ENCODE results near the gene BAIAP2L2.

BAIAP2L2 gene

GRCh38 chr22:38068641-38069371, 41.7 kb downstream of the BAIAP2L2 start:
- DNase-seq (ENCODE audit: low read depth in 2 of 2): no peak

DNA sequence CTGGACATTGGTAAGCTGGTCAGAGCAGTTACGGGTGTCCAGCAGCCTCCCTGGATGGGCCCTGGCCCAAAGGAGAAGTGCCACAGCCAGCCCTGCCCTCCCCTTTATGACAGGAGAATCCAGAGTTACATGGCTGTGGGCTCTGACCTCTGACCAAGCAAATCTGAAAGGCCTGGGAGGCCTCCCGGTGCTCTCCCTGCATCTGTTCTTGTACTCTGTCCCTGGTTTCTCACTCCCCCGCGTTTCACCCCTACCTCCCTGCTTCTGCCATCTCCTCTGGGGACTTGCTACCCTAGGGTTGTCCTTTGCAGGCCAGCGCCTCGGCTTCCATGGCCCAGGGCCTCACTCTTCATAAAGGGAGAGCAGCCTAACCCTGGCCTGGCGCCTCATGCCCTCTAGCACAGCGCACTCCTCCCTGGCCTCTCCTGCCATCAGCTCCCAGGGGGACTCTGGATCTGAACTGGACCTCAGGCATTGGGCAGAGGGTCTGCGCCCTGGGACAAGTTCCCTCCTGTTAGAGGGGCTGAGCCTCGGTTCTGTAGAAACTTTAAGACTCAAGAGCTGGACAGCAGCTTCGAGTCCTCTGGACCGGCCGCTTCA, 42.6 kb downstream of the BAIAP2L2 start:
- DNase-seq (ENCODE audit: low read depth in 2 of 2): no peak

DNA sequence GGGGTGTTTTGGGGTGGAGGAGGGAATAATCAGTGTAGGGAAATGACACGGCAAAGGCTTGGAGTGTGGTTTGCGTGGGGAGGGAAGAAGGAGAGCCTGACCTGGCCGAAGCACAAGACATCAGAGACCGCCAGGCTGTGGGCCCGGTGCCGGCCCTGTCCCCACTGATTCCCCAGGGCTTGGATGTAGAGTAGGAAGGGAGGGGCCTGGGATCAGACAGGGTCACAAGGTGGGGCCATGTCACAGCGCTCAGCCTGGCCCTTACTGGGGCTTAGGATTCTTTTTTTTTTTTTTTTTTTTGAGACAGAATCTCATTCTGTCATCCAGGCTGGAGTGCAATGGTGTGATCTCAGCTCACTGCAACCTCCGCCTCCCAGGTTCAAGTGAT, 43.5 kb downstream of the BAIAP2L2 start:
- no peak for DNase-seq (ENCODE audit: low read depth in 2 of 2)

- no peak for DNase-seq (ENCODE audit: low read depth in 2 of 2)
Measured at GRCh38 chr22:38066381-38067027, 44.0 kb downstream of the BAIAP2L2 start.

DNA sequence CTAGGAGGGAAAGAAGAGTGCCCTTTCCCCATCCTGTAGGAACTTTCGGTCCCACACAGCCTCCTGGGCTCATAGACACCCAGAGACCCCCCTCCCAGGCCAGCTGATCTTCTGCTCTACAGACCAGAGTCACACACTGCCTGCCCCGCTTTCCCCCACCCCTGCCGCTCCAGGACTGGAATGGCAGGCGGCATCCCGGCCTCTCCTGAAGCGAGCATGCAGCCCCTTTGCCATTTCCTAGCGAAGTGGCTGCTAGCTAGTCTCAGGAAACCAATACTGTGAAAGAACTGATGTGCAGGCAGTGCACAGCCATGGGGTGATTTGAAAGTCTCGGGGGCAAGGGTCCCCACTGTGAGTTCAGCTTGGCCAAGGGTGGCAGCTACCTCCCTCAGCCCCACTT, 44.9 kb downstream of the BAIAP2L2 start:
- DNase-seq (ENCODE audit: low read depth in 2 of 2): no peak

DNA sequence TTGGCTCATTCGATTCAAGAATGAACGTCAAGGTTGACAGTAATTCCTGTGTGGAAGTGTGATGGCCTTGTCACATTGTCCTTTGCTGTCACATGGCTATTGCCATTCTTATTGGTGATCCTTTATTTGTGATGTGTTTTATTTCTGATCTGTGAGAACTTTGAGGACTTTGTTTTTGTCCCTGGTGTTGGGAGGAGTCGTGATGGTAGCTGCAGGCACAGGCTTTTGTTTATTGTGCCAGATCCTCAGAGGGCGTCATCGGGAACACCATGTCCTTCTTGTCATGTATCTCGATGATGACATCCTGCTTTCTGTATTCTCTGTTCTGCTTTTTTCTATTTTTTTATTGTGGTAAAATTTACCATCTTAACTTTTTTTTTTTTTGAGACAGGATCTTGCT, 47.7 kb downstream of the BAIAP2L2 start:
- DNase-seq (ENCODE audit: low read depth in 2 of 2): no peak

- peak; percentile 53 to 70 for DNase-seq (ENCODE audit: low read depth in 2 of 2)
Measured at GRCh38 chr22:38056969-38057891, 53.3 kb downstream of the BAIAP2L2 start, which contains the start of gene PICK1. TSS of gene PICK1 (plus strand) at chr22:38057404. CDS start at chr22:38057810, 406 bp downstream.

DNA sequence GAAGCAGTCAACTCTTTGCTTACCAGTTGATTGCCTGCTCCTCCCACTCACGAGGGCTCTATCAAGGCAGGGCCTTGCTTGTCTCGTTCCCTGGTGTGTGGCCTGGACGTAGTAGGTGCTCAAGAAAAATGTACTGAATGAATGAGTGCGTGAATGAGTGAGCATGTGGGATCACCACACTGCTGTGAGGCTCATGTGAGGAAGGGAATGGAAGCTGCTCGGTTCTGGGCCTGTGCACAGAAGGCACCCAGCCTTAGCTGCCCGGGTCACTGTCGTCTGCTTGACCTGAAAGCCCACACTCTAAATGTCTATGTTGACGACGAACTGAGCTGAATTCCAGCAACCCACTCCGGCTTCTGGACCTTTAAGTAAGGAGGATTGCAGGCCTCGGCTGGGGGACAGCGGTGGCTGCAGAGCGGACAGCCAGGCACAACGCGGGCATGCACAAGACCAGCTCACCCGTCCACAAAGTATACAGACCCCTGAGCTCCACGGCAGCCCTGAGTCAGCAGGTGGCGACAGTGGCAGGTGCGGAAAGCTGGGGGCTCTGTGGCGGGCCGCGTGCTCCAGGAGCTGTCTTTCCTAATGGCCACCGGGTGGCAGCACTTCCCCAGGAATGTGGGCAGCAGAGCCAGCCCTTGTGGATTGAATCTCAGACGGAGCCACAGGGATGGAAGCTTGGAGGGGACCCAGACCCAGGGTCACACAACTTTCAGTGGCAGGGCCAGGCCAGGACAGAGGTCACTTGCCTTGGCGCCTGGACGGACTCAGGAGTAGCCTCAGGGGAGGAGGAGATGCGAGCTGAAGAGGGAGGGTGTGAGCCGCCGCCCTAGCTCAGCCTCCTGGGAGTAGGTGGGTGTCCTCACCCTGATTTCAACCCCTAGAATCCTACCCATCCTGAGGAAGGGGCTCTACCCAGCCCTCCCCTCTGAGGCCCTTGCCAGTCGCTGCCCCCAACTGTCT, 58.3 kb downstream of the BAIAP2L2 start:
- peak; percentile 59 to 70 for DNase-seq (ENCODE audit: low read depth in 2 of 2)

DNA sequence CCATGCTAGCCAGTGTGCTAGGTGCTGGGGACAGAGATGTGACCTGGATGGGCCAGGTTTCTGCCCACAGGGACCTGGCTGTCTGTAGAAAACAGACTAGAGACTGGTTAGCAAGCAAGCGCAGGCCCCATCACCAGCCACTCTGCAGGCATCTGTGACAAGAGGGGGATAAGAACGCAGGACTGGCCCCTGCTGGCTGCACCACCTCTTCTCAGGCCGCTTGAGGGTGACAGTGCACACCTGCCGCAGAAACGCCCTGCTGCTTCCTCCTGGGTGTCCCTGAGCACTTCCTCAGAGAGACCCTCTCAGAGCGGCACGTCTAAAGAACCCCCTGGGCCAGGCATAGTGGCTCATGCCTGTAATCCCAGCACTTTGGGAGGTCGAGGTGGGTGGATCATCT, 59.2 kb downstream of the BAIAP2L2 start:
- DNase-seq (ENCODE audit: low read depth in 2 of 2): no peak

DNA sequence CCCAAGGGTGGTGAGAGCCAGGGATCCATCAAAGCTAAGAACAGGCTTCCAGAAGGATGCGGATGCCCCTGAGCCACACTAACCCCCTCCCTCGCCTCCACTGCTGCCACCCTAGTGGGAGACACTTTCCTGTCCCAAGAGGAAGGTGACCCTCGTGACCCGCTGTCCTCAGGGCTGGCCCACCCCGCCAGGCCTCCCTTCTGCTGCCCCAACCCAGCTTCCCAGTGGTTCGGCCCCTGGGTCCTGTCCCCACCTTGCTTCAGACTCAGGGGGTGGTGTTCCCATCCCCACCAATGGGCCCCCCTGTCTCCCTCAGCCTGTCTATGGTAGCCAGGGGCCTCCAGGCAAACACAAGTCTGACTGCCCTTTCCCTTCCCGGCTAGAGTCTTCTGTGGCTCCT, 59.8 kb downstream of the BAIAP2L2 start:
- no peak for DNase-seq (ENCODE audit: low read depth in 2 of 2)

GRCh38 chr22:38049812-38050619, 60.5 kb downstream of the BAIAP2L2 start:
- no peak for DNase-seq (ENCODE audit: low read depth in 2 of 2)

DNA sequence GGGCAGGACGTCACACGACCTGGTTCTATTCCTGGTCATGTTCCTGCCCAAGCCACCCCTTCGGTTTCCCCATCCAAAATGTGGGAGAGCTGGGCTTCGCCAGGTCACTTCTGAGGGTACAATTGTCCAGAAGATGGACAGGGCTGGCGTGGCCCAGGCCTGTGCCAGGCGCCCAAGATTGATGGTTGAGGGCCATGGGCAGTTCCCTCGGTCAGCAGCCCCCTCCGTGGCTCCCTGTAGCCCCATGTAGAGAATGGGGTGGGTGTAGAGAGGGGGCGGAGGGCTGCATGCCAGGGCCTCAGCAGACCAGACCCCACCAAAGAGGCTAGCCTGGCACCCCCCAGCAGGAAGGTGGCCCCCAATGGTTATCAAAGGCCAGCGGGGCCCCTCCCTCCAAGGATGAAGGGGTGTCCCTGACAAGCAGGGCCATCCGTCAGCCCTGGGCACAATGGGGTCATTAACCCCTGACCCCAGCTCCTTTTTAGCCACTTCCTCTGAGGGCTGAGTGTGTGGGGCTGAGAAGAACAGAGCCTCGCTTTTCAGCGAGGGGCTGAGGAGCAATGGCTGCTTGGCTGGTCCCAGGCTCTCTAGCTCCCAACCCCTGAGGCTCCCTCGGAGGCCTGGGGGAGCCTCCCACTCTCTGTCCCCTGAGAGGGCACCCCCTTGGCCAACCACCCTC, 64.3 kb downstream of the BAIAP2L2 start:
- DNase-seq (ENCODE audit: low read depth in 2 of 2): no peak

- DNase-seq (ENCODE audit: low read depth in 2 of 2): no peak
Measured at GRCh38 chr22:38043151-38044039, 67.1 kb downstream of the BAIAP2L2 start.

GRCh38 chr22:38042488-38042790, 68.0 kb downstream of the BAIAP2L2 start:
- no peak for DNase-seq (ENCODE audit: low read depth in 2 of 2)

GRCh38 chr22:38041760-38042487, 68.6 kb downstream of the BAIAP2L2 start:
- no peak for DNase-seq (ENCODE audit: low read depth in 2 of 2)

- no peak for DNase-seq (ENCODE audit: low read depth in 2 of 2)
Measured at GRCh38 chr22:38040953-38041759, 69.3 kb downstream of the BAIAP2L2 start.
